PFSK-1 (cell line): ENCODE data around the gene CTBP2.

Source experiments
- FOXP2 ChIP-seq: optimal IDR thresholded peaks from 2 replicates; pipeline ENCODE3; 2011; ENCODE audit warnings: borderline replicate concordance, control low read depth, inconsistent platforms; ENCODE audit not compliant: insufficient read depth; ENCODE audit errors: extremely low read length, extremely low read depth
- POLR2AphosphoS5 ChIP-seq: IDR thresholded peaks from 2 replicates; pipeline ENCODE4 v1.6.1; 2012; ENCODE audit warnings: low read depth, mild to moderate bottlenecking, control low read depth, low read length, moderate library complexity
- SIN3A ChIP-seq: IDR thresholded peaks from 2 replicates; pipeline ENCODE4 v1.6.1; 2012; ENCODE audit warnings: mild to moderate bottlenecking, low read length, moderate library complexity, borderline replicate concordance; ENCODE audit not compliant: insufficient read depth
- TAF1 ChIP-seq: IDR thresholded peaks from 2 replicates; pipeline ENCODE4 v1.6.1; 2012; ENCODE audit warnings: low read length, control low read depth, borderline replicate concordance; ENCODE audit not compliant: insufficient read depth
- TF ChIP-seq, protein P1 (sequence below), 2 experiments: IDR thresholded peaks; 2 replicates each; pipeline versions ENCODE4 v1.6.1 to v1.8.0; 2011 to 2012; ENCODE audit warnings: low read depth in 2 of 2, low read length in 2 of 2, control low read depth in 1 of 2, inconsistent platforms in 1 of 2, mild to moderate bottlenecking in 1 of 2, moderate library complexity in 1 of 2; ENCODE audit not compliant: insufficient read depth in 1 of 2

DNA sequence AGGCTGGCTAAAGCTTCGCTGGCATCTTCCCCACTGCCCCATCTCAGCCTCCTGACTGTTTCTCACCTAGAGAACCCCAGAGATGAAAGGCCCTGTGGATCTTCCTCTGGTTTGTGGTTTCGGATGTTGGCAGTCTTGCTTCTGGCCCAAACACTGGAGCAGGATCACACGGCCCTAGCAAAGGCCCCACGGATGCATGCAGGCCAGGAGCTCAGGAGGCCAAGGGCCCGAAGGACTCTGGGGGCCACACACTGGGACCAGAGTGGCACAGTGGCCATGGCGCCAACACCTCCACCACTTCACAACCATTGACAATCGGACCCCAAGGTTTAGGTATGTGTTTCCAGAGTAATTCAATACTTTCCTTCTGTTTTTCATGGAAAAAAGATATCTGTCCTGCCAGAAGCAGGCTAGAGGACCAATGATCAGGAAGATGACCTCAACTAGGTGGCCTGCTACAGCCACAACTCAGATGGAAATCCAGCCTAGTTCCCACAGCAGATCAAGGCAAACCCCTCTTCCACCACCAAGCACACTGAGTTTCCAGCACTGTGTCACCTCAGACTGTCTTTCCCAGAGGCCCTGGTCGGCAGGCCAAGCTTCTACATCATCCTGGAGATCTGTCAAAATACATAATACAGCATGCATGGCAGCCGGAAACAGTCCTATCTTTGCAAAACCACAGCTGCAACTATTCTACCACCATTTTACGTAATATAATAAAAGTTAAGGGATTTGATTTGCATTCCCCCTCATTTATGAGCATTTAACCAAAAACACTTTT, 53.0 kb downstream of the CTBP2 start:
- TF ChIP-seq, protein P1, sequence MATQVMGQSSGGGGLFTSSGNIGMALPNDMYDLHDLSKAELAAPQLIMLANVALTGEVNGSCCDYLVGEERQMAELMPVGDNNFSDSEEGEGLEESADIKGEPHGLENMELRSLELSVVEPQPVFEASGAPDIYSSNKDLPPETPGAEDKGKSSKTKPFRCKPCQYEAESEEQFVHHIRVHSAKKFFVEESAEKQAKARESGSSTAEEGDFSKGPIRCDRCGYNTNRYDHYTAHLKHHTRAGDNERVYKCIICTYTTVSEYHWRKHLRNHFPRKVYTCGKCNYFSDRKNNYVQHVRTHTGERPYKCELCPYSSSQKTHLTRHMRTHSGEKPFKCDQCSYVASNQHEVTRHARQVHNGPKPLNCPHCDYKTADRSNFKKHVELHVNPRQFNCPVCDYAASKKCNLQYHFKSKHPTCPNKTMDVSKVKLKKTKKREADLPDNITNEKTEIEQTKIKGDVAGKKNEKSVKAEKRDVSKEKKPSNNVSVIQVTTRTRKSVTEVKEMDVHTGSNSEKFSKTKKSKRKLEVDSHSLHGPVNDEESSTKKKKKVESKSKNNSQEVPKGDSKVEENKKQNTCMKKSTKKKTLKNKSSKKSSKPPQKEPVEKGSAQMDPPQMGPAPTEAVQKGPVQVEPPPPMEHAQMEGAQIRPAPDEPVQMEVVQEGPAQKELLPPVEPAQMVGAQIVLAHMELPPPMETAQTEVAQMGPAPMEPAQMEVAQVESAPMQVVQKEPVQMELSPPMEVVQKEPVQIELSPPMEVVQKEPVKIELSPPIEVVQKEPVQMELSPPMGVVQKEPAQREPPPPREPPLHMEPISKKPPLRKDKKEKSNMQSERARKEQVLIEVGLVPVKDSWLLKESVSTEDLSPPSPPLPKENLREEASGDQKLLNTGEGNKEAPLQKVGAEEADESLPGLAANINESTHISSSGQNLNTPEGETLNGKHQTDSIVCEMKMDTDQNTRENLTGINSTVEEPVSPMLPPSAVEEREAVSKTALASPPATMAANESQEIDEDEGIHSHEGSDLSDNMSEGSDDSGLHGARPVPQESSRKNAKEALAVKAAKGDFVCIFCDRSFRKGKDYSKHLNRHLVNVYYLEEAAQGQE (IDR thresholded peaks at IDR 0.05; ENCODE audit: insufficient read depth in 1 of 2, low read depth in 2 of 2, low read length in 2 of 2), result no peak
- TF ChIP-seq POLR2AphosphoS5 (no peak), TAF1 (no peak), SIN3A (no peak), FOXP2 (no peak)
